NCI-H2196 (cell line): ENCODE results near the gene ADAMTS2.
"Not testable (repeated sequence)": the region's sequence is repeated elsewhere in the genome, so short reads cannot be mapped to it uniquely, and the experiment has no call there.

Source experiments
- DNase-seq: peaks from one replicate; lab custom pipeline; 2025; ENCODE audit not compliant: unreplicated experiment; lab: John Stamatoyannopoulos, UW

The ADAMTS2 gene

DNA sequence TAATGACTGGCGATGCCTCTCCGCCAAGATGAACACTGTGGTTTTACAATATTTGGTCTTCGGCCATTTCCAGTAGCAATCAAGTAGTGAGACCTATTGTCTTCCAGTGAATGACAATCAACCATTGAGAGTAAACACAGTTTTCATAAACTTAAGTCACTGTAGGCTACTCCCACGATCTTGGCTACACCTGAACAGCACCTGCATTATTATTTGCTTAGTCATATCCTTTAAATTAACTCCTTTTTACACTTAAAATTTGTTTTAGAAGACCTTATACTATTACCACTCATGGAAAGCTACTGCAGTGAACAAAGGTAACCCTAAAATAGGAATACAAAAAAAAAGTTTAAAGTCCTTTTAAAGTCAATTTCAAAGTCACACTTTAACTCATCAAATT lies 226.9 kb downstream of the ADAMTS2 start:
- DNase-seq, result no peak

DNA sequence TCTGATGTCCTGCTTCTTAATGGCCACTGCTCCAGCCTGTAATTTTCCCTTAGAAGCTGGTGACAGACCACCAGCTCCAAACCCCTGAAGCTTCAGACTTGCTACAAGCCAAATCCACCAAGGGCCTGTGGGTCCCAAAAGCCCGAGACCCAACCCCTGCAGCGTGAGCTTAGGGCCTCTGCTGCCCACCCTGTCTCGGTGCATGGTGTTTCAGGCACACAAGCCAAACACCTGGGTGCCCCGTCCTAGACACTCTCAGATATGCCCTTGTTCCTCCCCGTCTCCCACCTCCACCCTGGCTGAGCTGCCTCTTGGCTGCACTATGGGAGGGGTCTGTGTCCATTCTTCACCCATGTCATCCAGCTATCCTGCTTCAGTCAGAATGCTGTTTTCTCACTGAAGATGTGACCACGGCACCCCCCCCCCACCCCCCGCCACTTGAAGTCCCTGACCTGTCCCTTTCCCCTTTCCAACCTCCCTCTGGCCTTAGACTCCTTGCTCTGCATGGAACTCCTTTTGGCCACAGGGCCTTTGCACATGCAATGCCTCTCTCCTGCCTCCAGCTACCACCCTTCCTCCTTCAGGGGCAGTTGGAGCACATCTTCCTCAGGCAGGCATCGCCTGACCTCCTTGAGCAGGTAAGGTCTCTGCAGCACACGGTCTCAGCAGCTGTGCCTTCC lies 229.3 kb downstream of the ADAMTS2 start:
- no peak for DNase-seq

DNA sequence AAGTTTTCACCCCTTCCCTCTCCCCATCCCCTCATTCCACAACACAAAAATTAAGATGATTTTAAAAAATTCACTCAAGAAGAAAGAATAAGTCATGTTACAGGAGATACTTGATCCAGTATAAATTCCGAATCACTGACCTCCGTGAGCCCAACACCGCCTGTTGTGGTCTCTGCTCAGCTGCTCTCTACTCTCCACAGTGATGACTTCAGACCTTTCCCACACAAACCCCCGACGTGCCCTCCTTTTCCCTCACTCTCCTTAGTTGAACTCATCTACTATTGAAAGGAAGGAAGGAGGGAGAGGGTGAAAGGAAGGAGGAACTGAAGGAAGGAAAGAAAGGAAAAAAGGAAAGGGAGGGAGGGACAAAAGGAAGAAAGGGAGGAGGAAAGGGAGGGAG lies 230.0 kb downstream of the ADAMTS2 start:
- no peak for DNase-seq

DNA sequence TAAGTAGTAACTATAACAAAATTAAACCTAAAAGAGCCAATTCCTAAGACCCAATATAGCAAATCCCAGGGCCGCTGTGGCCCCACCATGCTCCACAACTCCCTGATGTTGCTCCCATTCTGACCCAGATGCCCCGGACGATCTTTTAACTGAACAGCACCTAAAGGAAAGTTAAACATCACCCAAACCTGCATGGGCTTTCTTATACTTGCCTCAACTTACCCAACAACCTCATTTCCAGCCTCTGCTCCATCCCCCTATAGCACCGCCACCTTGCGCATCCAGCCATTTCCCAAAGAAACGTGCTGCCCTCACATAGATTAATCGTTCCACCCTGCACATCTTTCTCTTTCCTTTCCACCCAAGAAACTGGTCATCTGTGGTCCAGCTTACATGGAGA lies 230.5 kb downstream of the ADAMTS2 start:
- no peak for DNase-seq

DNA sequence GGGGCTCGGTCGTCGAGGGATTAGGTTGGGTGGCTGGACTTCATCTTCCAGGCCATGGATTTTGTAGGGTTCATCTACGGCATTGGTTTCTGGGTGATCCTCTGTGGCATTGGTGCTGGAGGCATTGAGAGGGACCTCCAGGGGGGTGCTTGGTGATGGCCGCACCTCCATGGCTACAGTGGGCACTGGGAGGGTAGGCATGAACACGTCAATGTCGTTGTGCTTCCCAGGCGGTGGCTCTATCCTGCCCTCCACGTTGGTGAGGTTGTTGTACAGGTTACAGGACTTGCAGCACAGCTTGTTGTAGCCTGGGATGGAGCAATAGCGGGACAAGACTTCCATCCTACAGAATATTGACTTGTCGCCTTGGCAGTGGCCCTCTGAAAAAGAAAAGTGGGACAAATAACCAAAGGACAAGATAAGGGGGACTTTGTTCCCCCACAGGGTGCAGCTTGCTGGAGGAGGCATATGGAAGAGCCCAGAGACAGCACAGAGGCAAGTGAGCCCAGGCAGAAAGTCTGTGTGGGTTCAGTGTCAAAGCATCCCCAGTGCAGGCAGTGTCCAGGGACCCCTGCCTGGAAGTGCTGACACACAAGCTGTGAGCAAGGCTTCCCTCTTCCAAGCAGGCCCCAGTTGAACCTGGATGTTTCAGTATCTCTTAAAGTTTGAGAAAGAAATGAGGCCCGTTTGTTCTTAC lies 231.2 kb downstream of the ADAMTS2 start:
- DNase-seq, result no peak

DNA sequence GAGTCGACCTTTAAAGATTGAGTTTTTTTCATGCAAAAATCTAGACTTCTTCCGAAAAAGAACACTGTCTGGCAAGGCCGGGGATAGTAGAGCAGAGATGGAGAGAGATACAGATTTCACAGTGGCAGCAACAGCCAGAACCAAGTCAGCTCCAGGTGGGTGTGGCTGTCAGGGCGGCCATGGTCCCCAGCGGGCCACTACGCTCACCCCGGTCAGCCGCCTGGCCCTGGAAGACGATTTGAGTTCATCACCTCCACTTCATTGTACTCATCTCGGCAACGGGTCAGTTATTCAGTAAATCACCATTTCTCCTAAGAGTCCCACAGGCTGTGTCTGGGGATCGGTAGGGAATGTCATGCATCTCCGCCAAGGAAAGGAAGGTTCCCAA lies 232.1 kb downstream of the ADAMTS2 start:
- no peak for DNase-seq

DNA sequence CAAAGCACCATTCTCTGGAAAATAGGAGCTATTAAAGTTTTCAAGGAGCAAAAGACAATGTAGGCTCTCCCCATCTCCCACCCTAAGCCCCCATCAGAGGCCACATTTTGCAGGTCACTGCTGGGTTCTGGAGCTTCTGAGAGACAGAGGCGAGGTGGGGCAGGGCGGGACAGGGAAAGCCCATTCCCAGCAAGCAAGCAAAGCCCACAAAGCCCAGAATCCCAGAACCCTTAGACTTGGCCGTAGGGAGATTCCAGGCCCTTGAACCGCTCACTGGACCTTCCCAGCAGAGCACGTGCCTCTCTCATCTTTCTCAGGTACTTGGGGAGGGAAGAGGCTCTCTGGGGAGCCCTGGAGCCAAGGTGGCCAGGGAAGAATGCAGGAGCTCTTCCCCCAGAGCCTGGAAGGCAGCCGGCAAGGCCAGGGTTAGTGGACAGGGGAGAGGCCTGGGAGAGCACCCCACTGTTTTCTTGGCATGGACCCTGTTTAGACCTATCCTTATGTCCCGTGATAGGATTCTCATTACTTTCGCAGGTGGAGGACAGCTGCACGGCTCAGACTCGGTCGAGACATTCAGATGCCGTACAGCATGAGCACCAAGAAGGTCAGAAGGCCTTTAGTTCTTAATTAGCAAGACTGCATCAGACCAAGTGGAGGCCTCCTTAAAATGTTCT lies 232.7 kb downstream of the ADAMTS2 start:
- DNase-seq, result no peak

DNA sequence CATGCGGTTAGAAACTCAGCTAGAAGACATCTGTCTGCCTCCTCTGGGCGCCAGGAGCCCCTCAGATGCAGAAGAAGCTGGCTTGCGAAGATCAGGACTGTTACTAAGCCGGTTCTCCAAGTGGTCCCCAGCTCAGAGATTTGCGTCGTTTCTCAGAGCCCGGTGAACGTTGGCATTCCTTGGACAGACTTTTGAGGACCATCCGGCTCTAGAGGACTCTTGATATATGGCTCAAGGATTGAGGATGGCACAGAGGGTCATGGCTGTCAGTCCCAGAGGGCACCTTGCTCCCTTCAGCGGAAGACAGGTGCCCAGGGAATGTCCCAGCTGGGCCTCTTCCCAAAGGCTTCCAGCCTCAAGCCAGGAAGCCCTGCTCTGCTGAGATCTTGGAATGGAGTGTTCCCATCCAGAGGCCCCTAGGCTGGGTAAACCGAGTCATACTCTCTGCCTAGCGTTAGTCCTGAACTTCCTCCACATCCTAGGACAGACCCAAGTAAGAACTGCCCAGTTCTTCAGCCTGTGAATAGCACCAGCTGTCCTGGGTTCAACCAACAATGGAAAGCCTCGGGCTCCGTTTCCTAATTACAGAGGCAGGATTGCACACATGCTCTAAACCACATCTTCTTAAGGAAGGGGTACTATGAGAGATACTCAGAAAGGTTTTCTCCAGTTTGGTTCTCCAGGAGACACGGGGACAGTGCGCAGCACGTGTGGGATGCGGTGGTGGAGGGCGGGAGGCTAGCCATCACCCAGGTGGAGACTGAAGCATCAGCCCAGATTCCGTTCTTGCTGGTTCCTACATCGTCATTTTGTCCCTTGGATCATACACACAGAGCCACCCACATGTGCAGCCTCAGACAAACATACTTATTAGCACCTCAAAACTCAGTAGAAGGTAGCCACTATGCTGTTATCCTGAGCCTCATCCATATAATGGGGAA lies 233.7 kb downstream of the ADAMTS2 start:
- no peak for DNase-seq

DNA sequence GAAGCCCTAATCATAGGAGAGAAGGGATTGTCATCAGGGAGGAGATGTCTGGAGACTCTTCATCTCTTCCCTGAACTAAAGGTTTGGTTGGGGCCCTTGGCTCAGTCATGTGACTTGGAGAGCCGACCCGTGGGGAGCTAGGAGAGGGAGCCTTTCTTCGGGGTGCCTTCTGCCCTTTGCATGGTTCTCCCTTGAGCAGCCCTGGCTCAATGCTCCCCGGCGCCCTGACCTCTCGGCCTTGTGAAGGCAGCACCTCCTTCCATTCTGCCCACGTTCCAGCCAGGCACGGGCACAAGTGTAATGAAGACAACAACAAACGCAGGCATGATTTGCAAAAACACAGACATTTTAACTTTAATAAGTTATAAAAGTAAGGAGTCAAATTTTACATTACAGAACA lies 234.7 kb downstream of the ADAMTS2 start:
- DNase-seq, result no peak

DNA sequence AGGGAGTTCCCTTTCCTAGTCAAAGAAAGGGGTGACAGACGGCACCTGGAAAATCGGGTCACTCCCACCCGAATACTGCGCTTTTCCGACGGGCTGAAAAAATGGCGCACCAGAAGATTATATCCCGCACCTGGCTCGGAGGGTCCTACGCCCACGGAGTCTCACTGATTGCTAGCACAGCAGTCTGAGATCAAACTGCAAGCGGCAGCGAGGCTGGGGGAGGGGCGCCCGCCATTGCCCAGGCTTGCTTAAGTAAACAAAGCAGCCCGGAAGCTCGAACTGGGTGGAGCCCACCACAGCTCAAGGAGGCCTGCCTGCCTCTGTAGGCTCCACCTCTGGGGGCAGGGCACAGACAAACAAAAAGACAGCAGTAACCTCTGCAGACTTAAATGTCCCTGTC lies 244.0 kb downstream of the ADAMTS2 start:
- DNase-seq, result not testable (repeated sequence)

DNA sequence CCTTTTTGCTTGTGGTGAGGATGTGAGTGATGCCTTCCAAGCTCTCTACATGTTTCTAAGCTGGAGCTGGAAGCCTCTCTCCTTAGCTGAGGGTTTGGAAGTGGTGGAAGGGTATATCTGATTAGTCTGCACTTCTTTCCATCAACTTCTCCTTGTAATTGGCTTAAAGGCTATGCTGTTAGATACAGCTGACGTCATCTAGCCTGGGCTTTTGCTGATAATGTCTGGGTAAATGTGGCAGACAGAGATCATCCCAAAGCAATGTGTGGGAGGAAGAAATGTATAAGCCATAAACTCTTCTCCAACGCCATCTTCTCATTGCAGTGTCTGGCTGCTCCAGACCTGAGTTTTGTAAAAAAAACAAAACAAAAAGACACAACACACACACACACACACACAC lies 255.8 kb downstream of the ADAMTS2 start:
- no peak for DNase-seq

DNA sequence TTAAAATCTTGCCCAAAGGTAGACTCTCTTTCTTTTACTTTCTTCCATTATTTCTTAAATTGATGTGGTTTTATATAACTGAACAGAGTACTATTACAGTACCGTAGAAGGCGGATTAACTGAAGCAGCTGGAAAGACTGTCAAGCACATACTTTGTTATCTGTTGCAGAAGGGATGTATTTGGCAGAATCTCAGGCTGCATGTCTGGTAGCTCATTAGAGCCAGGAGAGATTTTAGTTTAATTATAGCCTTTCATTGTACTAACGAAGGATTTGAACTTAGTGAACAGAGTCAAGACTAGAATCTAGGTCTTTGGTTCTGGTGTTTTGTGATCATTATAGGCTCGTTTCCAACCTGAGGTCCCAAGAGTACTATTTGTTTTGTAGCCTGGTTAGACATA lies 264.5 kb downstream of the ADAMTS2 start:
- no peak for DNase-seq

DNA sequence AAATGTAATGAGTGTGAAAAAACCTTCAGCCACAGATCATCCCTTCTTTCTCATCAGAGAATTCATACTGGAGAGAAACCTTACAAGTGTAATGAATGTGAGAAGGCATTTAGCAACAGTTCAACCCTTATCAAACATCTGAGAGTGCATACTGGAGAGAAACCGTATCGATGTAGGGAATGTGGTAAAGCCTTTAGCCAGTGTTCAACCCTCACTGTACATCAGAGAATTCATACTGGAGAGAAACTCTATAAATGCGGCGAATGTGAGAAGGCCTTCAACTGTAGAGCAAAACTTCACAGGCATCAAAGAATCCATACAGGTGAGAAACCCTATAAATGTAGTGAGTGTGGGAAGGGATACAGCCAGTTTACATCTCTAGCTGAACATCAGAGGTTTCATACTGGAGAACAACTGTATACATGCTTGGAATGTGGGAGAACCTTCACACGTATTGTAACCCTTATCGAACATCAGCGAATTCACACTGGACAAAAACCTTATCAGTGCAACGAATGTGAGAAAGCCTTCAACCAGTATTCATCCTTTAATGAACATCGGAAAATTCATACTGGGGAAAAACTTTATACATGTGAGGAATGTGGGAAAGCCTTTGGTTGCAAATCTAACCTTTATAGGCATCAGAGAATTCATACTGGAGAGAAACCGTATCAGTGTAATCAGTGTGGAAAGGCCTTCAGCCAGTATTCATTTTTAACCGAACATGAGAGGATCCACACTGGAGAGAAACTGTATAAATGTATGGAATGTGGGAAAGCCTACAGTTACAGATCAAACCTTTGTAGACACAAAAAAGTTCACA lies 265.9 kb downstream of the ADAMTS2 start:
- no peak for DNase-seq

DNA sequence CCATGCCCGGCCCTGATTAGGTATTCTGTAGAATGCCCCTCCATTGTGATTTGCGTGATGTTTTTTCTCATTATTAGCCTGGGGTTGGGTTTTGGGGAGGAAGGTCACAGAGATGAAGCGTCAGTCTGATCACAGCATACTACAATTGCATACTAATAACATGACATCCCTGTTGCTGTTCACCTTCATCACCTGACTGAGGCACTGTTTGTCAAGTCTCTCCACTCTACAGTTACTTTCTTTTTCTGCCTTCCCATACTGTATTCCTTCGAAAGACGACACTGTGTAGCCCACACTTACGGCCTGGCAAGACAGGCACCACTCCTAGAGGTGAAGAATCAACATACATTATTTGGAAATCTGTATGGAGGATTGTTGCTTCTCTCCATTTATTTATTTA lies 279.6 kb downstream of the ADAMTS2 start:
- no peak for DNase-seq

DNA sequence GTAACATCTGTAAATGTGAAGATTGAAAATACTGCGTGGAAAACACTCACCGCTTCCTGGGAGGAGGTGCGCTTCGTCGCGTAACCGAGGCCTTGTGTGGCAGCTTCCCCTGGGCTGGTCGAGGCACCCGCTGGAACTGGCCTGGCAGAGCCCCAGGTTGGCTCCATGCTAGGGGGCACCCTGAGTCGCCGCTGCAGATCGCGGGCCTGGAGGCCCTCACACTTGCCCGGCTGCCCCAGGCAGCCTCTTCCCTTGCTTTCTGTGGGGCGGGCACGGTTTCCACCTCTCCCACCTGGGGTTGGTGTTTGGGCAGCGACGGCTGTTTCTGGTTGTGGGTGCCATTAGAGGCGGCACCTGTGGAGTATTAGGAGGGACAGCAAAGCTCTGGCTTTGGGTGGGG lies 284.2 kb downstream of the ADAMTS2 start:
- no peak for DNase-seq
